CD1c-positive myeloid dendritic cell (primary cell): ENCODE results near the gene ZSWIM1.
"Not testable (repeated sequence)": the region's sequence is repeated elsewhere in the genome, so short reads cannot be mapped to it uniquely, and the experiment has no call there.

Experiments used
- DNase-seq: peaks from one replicate; pipeline ENCODE4 v3.0.0-alpha.2; 2016; ENCODE audit errors: extremely low spot score

ZSWIM1 gene

GRCh38 chr20:45857114-45857881, 23.7 kb upstream of the ZSWIM1 start, which contains the start of the genes ACOT8 and ZSWIM3:
Gene ACOT8, minus strand, starts transcription at chr20:45857392. Its CDS starts 77 bp downstream, at chr20:45857315.
Gene ZSWIM3, plus strand, starts transcription at chr20:45857614. Its CDS starts 212 bp downstream, at chr20:45857826.
- peak; percentile 100 for DNase-seq

DNA sequence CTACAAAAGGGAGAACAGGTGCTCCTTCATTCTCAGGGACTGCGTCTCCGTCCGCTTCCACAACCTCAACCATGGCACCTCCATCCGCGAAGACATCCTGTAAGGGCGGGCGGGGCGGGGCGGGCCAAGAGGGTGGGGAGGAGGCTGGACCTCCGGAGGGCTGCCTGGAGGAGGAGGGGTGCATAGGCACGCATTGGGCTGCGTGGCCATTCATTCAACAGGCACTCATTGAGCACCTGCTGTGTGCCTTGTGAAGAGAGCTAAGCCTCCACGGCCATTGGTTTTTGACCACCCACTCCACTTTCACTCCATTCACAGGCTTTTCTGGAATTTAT, 23.2 kb upstream of the ZSWIM1 start:
- DNase-seq = no peak

DNA sequence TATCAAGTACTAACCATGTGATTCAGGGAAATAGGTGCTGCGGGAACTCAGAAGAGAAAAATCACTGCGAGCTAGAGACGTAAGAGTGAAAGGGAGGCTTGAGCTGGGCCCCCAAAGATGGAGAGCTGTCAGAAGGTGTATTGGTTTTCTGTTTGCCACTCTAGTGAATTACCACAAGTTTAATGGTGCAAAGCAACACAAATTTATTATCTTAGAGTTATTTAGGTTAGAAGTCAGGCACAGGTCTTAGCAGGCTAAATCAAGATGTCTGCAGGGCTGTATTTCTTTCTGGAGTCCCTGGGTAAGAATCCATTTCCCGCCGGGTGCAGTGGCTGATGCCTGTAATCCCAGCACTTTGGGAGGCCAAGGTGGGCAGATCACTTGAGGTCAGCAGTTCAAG, 21.1 kb upstream of the ZSWIM1 start:
- DNase-seq = no peak

DNA sequence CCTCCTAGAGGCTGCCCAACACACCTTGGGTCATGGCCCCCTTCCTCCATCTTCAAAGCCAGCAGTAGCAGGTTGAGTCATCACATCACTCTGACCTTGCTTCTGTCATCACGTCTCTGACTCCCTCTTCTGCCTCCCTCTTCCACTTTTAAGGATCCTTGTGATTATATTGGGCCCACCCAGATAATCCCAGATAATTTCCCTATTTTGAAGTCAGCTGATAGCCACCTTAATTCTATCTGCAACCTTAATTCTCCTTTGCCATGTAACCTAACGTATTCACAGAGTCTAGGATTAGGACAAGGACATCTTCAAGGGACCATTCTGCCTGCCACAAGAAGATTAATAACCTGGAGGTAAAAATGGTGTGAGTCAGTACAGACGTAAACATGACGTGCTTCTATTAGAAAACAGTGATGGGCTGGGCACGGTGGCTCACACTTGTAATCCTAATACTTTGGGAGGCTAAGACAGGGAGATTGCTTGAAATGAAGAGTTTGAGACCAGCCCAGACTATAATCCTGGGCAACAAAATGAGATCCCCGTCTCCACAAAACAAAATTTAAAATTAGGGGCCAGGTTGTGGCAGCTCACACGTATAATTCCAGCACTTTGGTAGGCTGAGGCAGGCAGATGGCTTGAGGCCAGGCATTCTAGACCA, 20.3 kb upstream of the ZSWIM1 start:
- no peak for DNase-seq

DNA sequence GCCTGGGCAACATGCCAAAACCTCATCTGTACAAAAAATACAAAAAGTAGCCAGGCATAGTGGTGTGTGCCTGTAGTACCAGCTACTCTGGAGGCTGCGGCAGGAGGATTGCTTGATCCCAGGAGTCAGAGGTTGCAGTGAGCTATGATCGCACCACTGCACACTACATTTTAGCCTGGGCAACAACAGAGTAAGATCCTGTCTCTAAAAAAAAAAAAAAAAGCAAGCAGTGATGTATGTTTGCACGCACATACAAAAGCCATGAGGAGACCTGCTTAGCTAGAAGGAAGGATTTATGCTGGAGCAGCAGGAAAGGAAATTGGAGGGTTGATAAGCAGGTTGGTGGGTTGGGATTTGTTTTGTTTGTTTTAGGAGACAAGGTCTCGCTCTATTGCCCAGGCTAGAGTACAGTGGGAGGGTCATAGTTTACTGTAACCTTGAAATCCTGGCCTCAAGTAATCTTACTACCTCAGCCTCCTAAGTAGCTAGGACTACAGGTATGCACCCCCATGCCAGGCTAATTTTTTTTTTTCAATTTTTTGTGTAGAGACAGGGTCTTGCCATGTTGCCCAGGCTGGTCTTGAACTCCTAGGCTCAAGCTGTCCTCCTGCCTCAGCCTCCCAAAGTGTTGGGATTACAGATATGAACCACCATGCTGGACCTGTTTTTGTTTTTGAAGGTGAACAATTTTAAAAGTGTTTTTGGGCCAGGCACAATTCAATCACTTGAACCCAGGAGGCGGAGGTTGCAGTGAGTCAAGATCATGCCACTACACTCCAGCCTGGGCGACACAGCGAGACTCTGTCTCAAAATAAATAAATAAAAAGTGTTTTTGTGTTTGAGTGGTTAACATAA, 19.6 kb upstream of the ZSWIM1 start:
- DNase-seq = no peak

DNA sequence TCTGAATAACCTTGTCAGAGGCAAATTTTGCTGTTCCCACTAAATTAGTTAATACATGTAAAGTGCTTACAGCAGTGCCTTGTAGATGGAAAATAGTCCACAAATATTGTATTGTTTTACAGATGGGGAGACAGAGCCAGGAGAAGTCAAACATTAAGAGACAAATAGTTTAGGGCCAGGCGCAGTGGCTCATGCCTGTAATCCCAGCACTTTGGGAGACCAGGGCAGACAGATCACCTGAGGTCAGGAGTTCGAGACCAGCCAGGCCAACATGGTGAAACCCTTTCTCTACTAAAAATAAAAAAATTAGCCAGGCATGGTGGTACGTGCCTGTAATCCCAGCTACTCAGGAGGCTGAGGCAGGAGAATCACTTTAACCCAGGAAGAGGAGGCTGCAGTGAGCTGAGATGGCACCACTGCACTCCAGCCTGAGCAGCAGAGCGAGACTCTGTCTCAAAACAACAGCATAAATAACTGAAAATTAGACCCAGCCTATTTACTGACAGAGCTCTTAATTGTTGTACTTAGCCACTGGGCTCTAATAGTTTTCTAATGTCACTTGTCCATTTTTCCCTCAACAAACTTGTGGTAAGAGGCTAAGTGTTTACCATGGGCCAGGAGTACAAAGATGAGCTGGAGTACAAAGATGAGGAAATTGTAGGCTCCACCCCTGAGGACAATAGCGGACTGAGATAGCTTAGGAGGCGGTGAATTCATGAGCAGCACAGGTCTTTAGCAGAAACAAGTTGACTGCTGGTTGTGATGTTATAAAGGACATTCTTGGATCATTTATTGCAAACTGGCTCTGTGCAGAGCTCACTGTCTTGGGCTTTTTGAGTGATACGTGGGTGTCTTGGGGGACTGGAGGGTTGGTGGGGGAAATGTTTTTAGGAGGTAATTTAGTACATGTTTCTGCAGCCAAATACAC, 17.2 kb upstream of the ZSWIM1 start:
- DNase-seq = no peak

DNA sequence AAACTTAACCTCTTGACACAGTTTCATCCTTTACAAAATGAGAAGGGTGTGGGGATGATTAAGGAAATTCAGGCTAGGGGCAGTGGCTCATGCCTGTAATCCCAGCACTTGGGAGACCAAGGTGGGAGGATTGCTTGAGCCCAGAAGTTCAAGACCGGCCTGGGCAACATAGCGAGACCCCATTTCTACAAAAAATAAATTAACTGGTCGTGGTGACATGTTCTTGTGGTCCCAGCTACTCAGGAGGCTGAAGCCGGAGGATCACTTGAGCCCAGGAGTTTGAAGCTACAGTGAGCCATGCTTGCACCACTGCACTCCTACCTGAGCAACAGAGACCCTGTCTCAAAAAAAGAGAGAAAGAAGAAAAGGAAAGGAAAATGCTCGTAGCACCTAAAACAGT, 14.6 kb upstream of the ZSWIM1 start:
- no peak for DNase-seq

DNA sequence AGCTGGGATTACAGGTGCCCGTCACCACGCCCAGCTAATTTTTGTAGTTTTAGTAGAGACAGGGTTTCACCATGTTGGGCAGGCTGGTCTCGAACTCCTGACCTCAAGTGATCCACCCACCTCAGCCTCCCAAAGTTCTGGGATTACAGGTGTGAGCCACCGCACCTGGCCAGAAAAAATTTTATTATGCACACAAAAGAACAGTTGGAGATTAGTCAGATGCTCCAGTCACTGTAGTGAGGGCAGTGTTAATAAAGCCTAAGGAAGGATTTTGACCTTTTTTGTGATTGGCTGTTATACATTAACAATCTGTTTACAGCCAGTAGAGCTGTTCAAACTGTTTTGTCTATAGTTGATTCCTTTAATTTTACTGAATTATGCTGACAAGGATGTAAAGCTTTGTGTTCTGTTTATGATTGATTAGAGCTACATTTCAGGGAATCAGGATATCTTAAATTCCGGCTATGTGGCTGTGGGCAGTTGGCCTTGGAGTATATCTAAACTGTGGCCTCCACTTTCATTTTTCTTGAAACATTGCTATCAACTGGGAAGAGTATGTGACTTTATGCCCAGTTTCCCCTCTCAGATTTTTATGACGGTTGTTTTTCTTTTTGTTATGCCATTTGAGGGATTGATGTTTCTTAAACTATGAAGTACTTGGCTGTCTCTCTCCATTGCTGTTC, 13.8 kb upstream of the ZSWIM1 start:
- DNase-seq = no peak

GRCh38 chr20:45867819-45868176, 13.2 kb upstream of the ZSWIM1 start:
- DNase-seq = no peak

GRCh38 chr20:45872626-45873025, 8.4 kb upstream of the ZSWIM1 start:
- no peak for DNase-seq

DNA sequence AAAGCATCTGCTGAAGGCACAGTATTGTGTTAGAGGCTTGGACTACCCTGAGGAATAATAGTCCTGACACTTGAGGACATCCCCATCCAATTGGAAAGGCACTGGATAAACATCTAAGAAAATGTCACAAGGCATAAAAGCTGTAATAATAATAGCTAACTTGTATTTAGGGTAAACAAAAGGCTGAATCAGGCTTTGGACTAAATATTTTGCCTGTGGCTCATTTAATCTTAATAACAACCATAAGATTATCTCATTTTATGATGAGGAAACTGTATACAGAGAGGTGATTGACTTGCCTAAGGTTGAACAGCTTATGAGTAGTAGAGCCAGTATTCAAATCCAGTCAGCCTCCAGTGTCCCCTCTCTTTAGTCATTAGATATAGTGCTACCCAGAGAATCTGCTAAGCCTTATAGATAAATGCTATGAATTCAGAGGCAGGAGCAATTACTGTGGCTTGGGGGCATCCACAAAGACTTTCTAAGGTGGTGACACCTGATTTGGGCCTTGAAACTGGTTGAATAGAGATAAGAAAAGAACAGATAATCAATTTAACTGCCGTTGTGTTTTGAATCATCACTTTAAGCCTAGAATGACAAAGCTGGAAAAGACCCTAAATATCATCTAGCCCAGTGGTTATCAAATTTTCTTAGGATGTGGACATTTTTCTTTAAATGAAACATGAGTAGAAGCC, 7.5 kb upstream of the ZSWIM1 start:
- no peak for DNase-seq

DNA sequence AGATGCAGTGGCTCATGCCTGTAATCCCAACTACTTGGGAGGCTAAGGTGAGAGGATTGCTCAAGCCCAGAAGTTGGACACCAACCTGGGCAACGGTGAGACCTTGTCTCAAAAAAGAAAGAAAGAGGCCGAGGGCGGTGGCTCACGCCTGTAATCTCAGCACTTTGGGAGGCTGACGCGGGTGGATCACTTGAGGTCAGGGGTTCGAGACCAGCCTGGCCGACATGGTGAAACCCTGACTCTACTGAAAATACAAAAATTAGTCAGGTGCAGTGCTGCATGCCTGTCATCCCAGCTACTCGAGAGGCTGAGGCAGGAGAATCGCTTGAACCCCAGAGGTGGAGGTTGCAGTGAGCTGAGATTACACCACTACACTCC, 6.9 kb upstream of the ZSWIM1 start:
- DNase-seq = not testable (repeated sequence)

DNA sequence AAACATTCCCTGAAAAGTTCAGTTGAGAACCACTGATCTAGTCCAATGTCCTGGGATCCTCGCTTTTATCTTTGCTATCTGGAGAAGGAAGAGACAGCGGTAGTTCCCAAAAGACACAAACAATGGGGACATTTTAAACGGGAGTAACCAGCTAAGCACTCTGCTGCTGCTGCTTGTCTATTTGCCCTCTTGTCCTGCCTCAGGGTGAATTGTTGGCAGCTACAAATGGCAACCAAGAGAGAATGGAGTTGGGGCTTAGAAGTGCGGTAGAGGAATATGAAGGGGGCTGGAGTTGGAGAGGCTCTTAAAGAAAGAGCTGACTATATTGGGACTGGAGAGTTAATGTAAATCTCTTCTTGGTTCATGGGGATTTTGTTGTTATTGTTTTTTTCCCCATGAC, 6.5 kb upstream of the ZSWIM1 start:
- no peak for DNase-seq

DNA sequence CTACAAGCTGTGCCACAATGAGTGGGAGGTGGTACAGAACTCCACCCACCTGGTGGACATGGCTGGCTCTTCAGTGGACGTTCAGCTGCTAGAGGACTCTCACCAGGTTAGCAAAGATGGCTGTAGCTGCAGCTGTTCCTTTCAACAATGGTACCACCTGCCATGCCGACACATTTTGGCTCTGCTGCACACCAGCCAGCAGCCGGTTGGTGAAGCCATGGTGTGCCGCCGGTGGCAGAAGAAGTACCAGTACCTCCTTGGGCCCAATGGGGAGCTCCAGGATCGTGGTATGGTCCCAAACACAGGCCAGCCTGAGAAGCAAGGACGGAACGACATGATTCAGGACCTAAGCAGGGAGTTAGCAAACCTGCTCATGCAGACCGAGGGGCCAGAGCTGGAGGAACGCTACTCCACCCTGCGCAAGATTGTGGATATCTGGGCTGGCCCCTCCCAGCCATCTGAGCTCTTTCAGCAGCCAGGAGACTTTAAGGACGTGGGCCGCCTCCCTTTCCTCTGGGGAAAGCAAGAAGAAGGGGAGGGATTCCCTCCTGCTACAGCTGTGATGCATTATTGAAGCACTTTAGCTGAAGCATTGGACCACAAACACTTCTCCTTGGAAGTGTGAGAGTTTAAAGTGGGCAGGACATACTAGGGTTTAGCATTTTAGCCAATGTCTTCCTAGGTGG, 2.8 kb upstream of the ZSWIM1 start:
- no peak for DNase-seq

GRCh38 chr20:45882469-45883099, 1.6 kb downstream of the ZSWIM1 start:
- no peak for DNase-seq

- no peak for DNase-seq
Observed at GRCh38 chr20:45883100-45883469, 2.1 kb downstream of the ZSWIM1 start.

GRCh38 chr20:45886590-45887345, 5.7 kb downstream of the ZSWIM1 start:
- DNase-seq = no peak

- DNase-seq = no peak
Observed at GRCh38 chr20:45887346-45887715, 6.3 kb downstream of the ZSWIM1 start, which contains the start of gene SPATA25. Gene SPATA25, minus strand, starts transcription at chr20:45887622. Its CDS starts 32 bp downstream, at chr20:45887590.

GRCh38 chr20:45888681-45889080, 7.7 kb downstream of the ZSWIM1 start:
- no peak for DNase-seq
